Central memory CD4-positive, alpha-beta T cell (primary cell): ENCODE data around the gene SP9.
"Not testable (repeated sequence)": the region's sequence is repeated elsewhere in the genome, so short reads cannot be mapped to it uniquely, and the experiment has no call there.

Experiments used
- DNase-seq: peaks from one replicate; pipeline ENCODE4 v3.0.0; 2022

SP9 gene

DNA sequence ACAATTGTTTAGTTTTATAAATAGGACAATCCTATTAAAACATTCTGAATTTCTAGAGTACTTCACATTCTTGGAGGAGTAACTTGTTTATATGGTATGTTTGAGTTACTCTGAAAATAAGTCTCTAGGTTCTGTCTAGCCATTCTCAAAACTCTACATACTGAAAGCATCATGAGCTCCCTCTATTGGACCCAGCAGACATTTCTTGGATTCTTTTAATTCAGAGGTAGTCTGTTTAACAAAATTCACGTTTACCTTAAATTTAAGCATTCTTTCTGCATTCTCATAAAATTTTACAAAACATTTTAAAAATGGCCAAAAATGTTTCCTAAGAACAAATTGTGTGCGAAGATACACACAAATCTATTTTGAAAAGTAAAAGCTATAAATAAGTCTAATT, 15.3 kb downstream of the SP9 start:
- no peak for DNase-seq

DNA sequence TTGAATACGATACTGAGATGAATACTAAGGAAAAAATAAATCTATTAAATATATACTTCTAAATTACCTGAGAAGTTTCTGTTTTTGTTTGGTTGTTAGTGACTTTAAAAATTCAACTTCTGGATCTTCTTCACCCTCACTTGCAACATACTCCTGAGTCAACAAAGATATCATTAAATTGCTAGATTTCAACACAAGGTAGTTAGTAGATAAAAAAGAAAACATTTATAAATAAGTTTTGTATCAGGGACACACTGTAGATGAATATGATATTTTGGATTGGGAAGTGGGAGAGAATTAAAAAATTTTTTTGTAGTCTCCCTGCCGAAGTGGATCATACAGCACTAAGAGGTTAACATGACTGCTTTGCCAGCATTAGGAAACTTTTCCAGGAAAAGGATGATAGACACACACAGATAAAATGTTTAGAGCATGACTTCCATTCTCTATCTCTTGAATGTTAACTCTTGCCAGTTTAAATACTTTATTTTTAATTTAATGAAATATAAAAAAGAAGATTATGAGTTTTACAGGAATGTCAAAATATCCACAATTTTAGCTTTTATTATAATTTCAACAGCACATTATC, 15.9 kb downstream of the SP9 start:
- DNase-seq = no peak

DNA sequence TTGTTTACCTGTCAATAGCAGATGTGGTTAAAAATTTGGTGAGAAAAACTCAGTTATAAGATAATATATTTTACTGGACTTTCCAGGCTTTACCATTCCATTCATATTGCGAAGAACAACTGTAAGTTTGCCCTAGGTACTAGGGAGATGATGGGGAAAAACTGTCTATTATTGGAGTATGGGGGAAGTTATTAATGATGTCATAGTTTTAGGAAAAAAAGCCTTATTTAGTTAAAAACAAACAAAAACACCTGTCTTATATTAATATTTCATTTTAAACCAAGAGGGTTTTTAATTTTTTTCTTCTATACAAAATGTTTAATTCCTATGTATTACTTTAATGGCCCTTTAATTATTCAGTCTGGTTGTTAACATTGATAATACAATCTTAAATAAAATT, 18.2 kb downstream of the SP9 start:
- no peak for DNase-seq

DNA sequence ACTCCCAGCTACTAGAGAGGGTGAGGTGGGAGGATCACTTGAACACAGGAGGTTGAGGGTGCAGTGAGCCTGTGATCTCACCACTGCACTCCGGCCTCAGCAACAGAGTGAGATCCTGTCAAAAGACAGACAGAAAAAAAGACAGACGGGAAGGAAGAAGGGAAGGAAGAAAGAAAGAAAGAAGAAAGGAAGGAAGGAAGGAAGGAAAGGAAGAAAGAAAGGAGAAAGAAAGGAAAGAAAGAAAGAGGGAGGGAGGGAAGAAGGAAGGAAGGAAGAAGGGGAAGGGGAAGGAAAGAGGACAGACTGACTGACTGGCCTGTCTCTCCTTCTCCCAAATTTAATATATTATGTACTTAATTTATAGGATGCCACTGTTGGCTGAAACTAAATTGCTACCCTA, 21.6 kb downstream of the SP9 start:
- no peak for DNase-seq

DNA sequence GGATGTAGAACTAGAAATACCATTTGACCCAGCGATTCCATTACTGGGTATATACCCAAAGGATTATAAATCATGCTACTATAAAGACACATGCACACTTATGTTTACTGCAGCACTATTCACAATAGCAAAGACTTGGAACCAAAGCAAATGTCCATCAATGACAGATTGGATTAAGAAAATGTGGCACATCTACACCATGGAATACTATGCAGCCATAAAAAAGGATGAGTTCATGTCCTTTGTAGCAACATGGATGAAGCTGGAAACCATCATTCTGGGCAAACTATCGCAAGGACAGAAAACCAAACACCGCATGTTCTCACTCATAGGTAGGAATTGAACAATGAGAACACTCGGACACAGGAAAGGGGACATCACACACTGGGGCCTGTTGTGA, 24.9 kb downstream of the SP9 start:
- not testable (repeated sequence) for DNase-seq

DNA sequence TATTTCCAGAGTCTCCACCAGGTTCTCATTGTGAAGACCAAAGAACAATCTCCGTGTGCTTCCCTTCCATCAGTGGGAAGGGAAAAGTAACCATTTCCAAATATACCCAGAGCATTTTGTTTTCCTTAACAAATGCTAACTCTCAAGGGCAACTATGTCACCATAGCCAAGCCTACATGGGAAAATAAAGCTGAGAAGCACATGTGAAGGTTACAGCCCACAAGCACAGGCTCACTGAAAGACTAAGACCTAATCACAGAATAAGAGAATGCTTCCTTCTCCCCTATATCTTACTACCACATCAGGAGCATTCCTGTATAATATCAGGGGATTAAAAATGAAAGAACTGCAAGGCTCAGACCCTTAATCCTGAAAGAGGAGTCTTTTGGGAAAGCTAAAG, 28.2 kb downstream of the SP9 start:
- DNase-seq = no peak

DNA sequence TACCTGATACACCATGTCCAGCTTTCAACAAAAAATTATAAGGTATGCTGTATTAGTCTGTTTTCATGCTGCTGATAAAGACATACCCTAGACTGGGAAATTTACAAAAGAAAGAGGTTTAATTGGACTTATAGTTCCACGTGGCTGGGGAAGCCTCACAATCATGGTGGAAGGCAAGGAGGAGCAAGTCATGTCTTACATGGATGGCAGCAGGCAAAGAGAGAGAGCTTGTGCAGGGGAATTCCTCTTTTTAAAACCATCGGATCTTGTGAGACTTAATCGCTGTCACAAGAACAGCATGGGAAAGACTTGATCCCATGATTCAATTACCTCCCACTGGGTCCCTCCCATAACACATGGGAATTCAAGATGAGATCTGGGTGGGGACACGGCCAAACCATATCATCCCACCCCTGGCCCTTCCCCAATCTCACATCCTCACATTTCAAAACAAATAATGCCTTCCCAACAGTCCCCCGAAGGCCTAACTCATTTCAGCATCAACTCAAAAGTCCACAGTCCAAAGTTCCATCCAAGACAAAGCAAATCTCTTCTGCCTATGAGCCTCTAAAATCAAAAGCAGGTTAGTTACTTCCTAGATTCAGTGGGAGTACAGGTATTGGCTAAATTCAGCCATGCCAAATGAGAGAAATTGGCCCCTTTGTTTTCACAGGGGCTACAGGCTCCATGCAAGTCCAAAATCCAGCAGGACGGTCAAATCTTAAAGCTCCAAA, 28.9 kb downstream of the SP9 start:
- not testable (repeated sequence) for DNase-seq

DNA sequence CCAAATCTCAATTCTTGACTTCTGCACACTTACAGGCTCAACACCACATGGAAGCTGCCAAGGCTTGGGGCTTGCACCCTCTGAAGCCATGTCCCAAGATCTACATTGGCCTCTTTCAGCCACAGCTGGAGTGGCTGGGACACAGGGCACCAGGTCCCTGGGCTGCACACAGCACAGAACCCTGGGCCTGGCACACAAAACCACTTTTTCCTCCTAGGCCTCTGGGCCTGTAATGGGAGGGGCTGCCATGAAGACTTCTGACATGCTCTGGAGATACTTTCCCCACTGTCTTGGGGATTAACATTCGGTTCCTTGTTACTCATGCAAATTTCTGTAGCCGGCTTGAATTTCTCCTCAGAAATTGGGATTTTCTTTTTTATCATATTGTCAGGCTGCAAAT, 29.9 kb downstream of the SP9 start:
- DNase-seq = no peak

DNA sequence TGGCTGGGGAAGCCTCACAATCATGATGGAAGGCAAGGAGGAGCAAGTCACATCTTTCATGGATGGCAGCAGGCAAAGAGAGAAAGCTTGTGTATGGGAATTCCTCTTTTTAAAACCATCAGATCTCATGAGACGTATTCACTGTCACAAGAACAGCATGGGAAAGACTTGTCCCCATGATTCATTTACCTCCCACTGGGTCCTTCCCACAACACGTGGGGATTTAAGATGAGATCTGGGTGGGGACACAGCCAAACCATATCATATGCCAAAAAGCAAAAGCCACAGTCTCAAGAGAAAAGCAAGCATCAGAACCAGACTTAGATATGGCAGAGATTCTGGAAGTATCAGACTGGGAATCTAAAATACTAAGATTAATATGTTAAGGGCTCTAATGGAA, 30.8 kb downstream of the SP9 start:
- DNase-seq = no peak

DNA sequence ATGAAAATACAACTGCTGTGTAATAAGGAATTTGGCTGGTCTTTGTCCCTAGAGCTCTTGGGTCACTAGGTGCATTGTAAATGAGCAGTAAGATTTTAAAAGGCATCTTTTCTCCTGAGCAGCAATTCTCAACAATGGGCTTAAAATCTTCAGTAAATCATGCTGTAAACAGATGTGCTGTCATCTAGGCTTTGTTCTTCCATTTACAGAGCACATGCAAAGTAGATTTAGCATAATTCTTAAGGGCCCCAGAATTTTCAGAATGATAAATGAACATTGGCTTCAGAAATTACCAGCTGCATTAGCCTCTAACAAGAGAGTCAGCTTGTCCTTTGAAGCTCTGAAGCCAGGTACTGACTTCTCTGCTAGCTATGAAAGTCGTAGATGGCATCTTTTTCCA, 33.9 kb downstream of the SP9 start:
- no peak for DNase-seq

DNA sequence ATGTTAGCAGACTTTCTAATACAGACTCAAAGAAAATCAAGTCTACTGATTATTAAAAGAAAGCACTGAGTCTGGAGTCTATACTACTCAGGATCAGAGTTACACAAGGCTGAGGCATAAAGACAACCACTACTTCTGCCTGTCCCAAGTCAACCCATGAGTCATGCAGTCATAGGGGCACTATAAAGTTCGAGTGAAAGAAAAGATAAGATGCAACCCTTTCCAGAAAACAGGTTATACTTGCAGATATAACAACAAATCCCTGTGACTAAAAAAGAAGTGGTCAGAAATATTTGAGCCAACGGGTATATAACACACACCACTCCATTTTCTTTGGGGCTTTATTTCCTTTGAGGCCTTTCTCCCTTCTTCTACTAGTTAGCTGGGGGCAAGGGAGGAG, 42.2 kb downstream of the SP9 start:
- DNase-seq = no peak

DNA sequence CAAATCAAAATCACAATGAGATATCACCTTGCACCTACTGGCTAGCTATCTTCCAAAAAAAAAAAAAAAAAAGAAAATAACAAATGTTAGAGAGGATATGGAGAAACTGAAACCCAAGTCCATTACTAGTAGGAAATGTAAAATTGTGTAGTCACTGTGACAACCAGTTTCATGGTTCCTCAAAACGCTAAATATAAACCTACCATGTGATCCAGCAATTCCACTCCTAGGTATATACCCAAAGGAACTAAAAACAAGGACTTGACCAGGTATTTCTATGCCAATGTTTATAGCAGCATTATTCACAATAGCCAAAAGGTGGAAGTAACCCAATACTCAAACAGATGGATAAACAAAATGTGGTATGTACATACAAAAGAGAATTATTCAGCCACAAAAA, 49.0 kb downstream of the SP9 start:
- DNase-seq = no peak

DNA sequence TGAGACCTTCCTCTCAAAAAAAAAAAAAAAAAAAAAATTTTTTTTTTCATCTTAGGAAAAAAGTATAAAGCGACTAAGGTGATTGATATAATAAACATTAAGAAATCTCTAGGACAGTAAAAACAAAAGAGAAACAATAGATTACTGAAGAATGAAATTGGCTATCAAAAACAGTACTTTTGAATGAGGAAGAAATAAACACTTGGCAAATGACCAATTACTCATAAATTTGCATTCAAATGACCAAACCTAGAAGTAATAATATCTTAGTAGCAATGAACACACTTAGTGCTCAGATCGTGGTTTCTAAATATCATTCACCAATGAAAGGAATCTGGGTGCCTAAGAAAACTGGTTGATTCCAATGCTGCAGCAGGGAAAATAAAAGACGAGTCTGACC, 50.4 kb downstream of the SP9 start:
- no peak for DNase-seq
